HEK293T (cell line): ENCODE data around the gene SLC35F2.
"Not testable (repeated sequence)": the region's sequence is repeated elsewhere in the genome, so short reads cannot be mapped to it uniquely, and the experiment has no call there.

ENCODE experiments used
- CTCF ChIA-PET: fragments of 350-600 bp; formaldehyde crosslinking; extraction: SDS; loops from one replicate; lab custom pipeline; 2021; ENCODE audit warnings: antibody characterized with exemption, inconsistent platforms; lab: Yijun Ruan, JAX
- POLR2A ChIA-PET: fragments of 350-600 bp; formaldehyde crosslinking; extraction: SDS; loops from one replicate; lab custom pipeline; 2020; ENCODE audit warnings: antibody characterized with exemption, inconsistent platforms; lab: Yijun Ruan, JAX
- DNase-seq: peaks from one replicate; pipeline ENCODE4 v3.0.0; 2012; ENCODE audit warnings: mixed read lengths; ENCODE audit errors: extremely low spot score
- ARNT ChIP-seq: fragments of 450-650 bp; IDR thresholded peaks from 2 replicates; pipeline ENCODE4 v1.6.1; 2017; ENCODE audit warnings: mild to moderate bottlenecking
- BHLHE40 ChIP-seq: fragments of 450-650 bp; IDR thresholded peaks from 2 replicates; pipeline ENCODE4 v1.6.1; 2016; ENCODE audit warnings: mild to moderate bottlenecking, moderate library complexity, borderline replicate concordance
- CTBP1 ChIP-seq: fragments of 450-650 bp; IDR thresholded peaks from 2 replicates; pipeline ENCODE4 v1.6.1; 2016; ENCODE audit warnings: borderline replicate concordance
- ELF4 ChIP-seq: fragments of 450-650 bp; IDR thresholded peaks from 2 replicates; pipeline ENCODE4 v1.6.1; 2017; ENCODE audit warnings: antibody characterized with exemption
- FOXA1 ChIP-seq: fragments of 450-650 bp; IDR thresholded peaks from 2 replicates; pipeline ENCODE4 v1.6.1; 2016; ENCODE audit warnings: mild to moderate bottlenecking
- FOXK2 ChIP-seq: fragments of 450-650 bp; IDR thresholded peaks from 2 replicates; pipeline ENCODE4 v1.6.1; 2016; ENCODE audit warnings: mild to moderate bottlenecking
- FOXM1 ChIP-seq: fragments of 450-650 bp; IDR thresholded peaks from 2 replicates; pipeline ENCODE4 v1.6.1; 2017; ENCODE audit warnings: mild to moderate bottlenecking, borderline replicate concordance
- HDGF ChIP-seq: fragments of 450-650 bp; IDR thresholded peaks from 2 replicates; pipeline ENCODE4 v1.6.1; 2017; ENCODE audit warnings: antibody characterized with exemption, borderline replicate concordance
- L3MBTL2 ChIP-seq: fragments of 450-650 bp; conservative IDR thresholded peaks from 2 replicates; pipeline ENCODE4 v1.6.1; 2016; ENCODE audit warnings: mild to moderate bottlenecking
- LEF1 ChIP-seq: fragments of 450-650 bp; IDR thresholded peaks from 2 replicates; pipeline ENCODE4 v1.6.1; 2017; ENCODE audit warnings: mild to moderate bottlenecking, borderline replicate concordance
- NFRKB ChIP-seq: fragments of 450-650 bp; IDR thresholded peaks from 2 replicates; pipeline ENCODE4 v1.6.1; 2016; ENCODE audit warnings: mild to moderate bottlenecking, moderate library complexity
- PKNOX1 ChIP-seq: fragments of 450-650 bp; IDR thresholded peaks from 2 replicates; pipeline ENCODE4 v1.6.1; 2016
- SP1 ChIP-seq: fragments of 450-650 bp; IDR thresholded peaks from 2 replicates; pipeline ENCODE4 v1.6.1; 2017
- SUZ12 ChIP-seq: fragments of 450-650 bp; IDR thresholded peaks from 2 replicates; pipeline ENCODE4 v1.6.1; 2016; ENCODE audit warnings: mild to moderate bottlenecking
- TARDBP ChIP-seq: fragments of 450-650 bp; IDR thresholded peaks from 2 replicates; pipeline ENCODE4 v1.6.1; 2016
- ZNF384 ChIP-seq: fragments of 450-650 bp; IDR thresholded peaks from 2 replicates; pipeline ENCODE4 v1.6.1; 2016

Gene SLC35F2

GRCh38 chr11:107858217-107859070, at the start of gene SLC35F2:
SLC35F2 (minus strand) TSS chr11:107858787; CDS start chr11:107858767, 20 bp downstream.
- ChIA-PET POLR2A (interaction anchor here (1.2 kb wide), 1 partner anchor 18 kb away, joined by 3 read pairs; no protein-coding TSS in a partner anchor), CTCF (interaction anchor here (0.7 kb wide), 1 partner anchor 15 kb away, joined by 5 read pairs; no protein-coding TSS in a partner anchor)
- peak; percentile 75 for DNase-seq
- TF ChIP-seq PKNOX1 (peak; percentile 86), L3MBTL2 (peak; percentile 74; the same call in 1 of the 2 replicates), ZNF384 (no peak), ELF4 (0 out of 2 replicates have a peak, but pooled peaks have one; percentile 14), FOXM1 (no peak)

- TF ChIP-seq ZNF384 (no peak), SP1 (no peak), TARDBP (no peak), FOXM1 (no peak), SUZ12 (no peak), CTBP1 (no peak), FOXK2 (no peak), NFRKB (no peak), BHLHE40 (no peak), LEF1 (no peak), ARNT (no peak)
- ChIA-PET POLR2A (no interaction called here), CTCF (interaction anchor here (0.8 to 1.0 kb wide), 2 partner anchors 9 kb away, joined by 3 to 4 read pairs; no protein-coding TSS in a partner anchor)
- no peak for DNase-seq
Observed at GRCh38 chr11:107908211-107908610, 49.6 kb upstream of the SLC35F2 start.

GRCh38 chr11:107898270-107898669, 39.7 kb upstream of the SLC35F2 start:
- ChIA-PET POLR2A (no interaction called here), CTCF (interaction anchor here (0.8 to 1.1 kb wide), 2 partner anchors 154 to 156 kb away, joined by 3 to 6 read pairs; no protein-coding TSS in a partner anchor)
- peak; percentile 45 for DNase-seq
- TF ChIP-seq SUZ12: no peak
- TF ChIP-seq FOXK2: no peak
- TF ChIP-seq PKNOX1: no peak
- no peak for TF ChIP-seq BHLHE40
- no peak for TF ChIP-seq CTBP1
- TF ChIP-seq NFRKB: no peak
- TF ChIP-seq ARNT: no peak
- TF ChIP-seq TARDBP: no peak
- no peak for TF ChIP-seq ZNF384
- TF ChIP-seq HDGF: no peak
- TF ChIP-seq L3MBTL2: no peak
- TF ChIP-seq SP1: no peak

- TF ChIP-seq LEF1: no peak
- no peak for TF ChIP-seq FOXM1
- TF ChIP-seq BHLHE40: no peak
- no peak for TF ChIP-seq ARNT
- TF ChIP-seq SUZ12: no peak
- TF ChIP-seq NFRKB: no peak
- no peak for TF ChIP-seq ELF4
- TF ChIP-seq SP1: no peak
- no peak for TF ChIP-seq PKNOX1
- TF ChIP-seq HDGF: no peak
- no peak for TF ChIP-seq ZNF384
- no peak for TF ChIP-seq FOXA1
- TF ChIP-seq L3MBTL2: no peak
- ChIA-PET POLR2A (no interaction called here), CTCF (no interaction called here)
- DNase-seq: no peak
Observed at GRCh38 chr11:107882095-107882820, 23.7 kb upstream of the SLC35F2 start.

GRCh38 chr11:107881471-107881870, 22.9 kb upstream of the SLC35F2 start:
- CTCF ChIA-PET, DNase-seq, POLR2A ChIA-PET: not testable (repeated sequence)

- ChIA-PET POLR2A (no interaction called here), CTCF (interaction anchor here (0.6 kb wide), 1 partner anchor 12 kb away, joined by 4 read pairs; no protein-coding TSS in a partner anchor)
- DNase-seq: no peak
- TF ChIP-seq ZNF384 (no peak), PKNOX1 (peak; percentile 1; the same call in 1 of the 2 replicates), FOXM1 (no peak)
Observed at GRCh38 chr11:107876141-107876540, 17.6 kb upstream of the SLC35F2 start.
